Jurkat, Clone E6-1 (cell line): ENCODE data around the gene ARHGAP45.
A peak's percentile ranks its signal among the peaks of the same experiment; 100 is the strongest.

Experiments
- DNase-seq: peaks from one replicate; pipeline ENCODE4 v3.0.0-alpha.2; 2011; ENCODE audit warnings: low read depth, low spot score
- H3K4me3 ChIP-seq: 2 replicates; pipeline ENCODE4 v1.5.1; 2011; ENCODE audit warnings: mild to moderate bottlenecking, low read length, control low read depth, moderate library complexity

Gene ARHGAP45

GRCh38 chr19:1066251-1066747, 668 bp upstream of the ARHGAP45 start:
- DNase-seq, result no peak
- H3K4me3 ChIP-seq, result peak overlapping the region; percentile 53

- H3K4me3 ChIP-seq, result peak overlapping the region; percentile 89
- no peak for DNase-seq
These were observed 482 bp downstream of the ARHGAP45 start for GRCh38 chr19:1067341-1067957.

GRCh38 chr19:1068009-1069001, 1.3 kb downstream of the ARHGAP45 start:
- DNase-seq, result peak; percentile 85
- H3K4me3 ChIP-seq, result peak overlapping the region; percentile 89

- DNase-seq, result peak; percentile 71
- H3K4me3 ChIP-seq, result peak overlapping the region; percentile 89
These were observed 2.2 kb downstream of the ARHGAP45 start for GRCh38 chr19:1069009-1069779.

- DNase-seq, result no peak
- H3K4me3 ChIP-seq, result no peak overlapping the region
These were observed 3.6 kb downstream of the ARHGAP45 start for GRCh38 chr19:1070576-1070930.

GRCh38 chr19:1070931-1071791, 4.2 kb downstream of the ARHGAP45 start:
- H3K4me3 ChIP-seq, result no peak overlapping the region
- no peak for DNase-seq

- DNase-seq, result no peak
- no peak overlapping the region for H3K4me3 ChIP-seq
These were observed 5.5 kb downstream of the ARHGAP45 start for GRCh38 chr19:1072371-1073015.

GRCh38 chr19:1073063-1073955, 6.3 kb downstream of the ARHGAP45 start:
- no peak overlapping the region for H3K4me3 ChIP-seq
- no peak for DNase-seq

- DNase-seq, result no peak
- H3K4me3 ChIP-seq, result peak overlapping the region; percentile 36
These were observed 7.1 kb downstream of the ARHGAP45 start for GRCh38 chr19:1073956-1074517.

- H3K4me3 ChIP-seq, result peak overlapping the region; percentile 47
- peak; percentile 86 for DNase-seq
These were observed 7.7 kb downstream of the ARHGAP45 start for GRCh38 chr19:1074544-1075283.

- no peak for DNase-seq
- no peak overlapping the region for H3K4me3 ChIP-seq
These were observed 9.0 kb downstream of the ARHGAP45 start for GRCh38 chr19:1076046-1076386.

GRCh38 chr19:1076951-1077350, 10.0 kb downstream of the ARHGAP45 start:
- peak; percentile 95 for DNase-seq
- H3K4me3 ChIP-seq, result peak overlapping the region; percentile 38

- H3K4me3 ChIP-seq, result no peak overlapping the region
- no peak for DNase-seq
These were observed 12.7 kb downstream of the ARHGAP45 start for GRCh38 chr19:1079566-1080111.

- H3K4me3 ChIP-seq, result no peak overlapping the region
- no peak for DNase-seq
These were observed 13.6 kb downstream of the ARHGAP45 start for GRCh38 chr19:1080360-1081161.
